CD4-positive, alpha-beta T cell treated with Interleukin-4 for 1 hour (primary cell): Measurements from ENCODE around the gene RESP18.
"Not testable (repeated sequence)": the region's sequence is repeated elsewhere in the genome, so short reads cannot be mapped to it uniquely, and the experiment has no call there.

Source experiments
- DNase-seq, 2 donors: peaks; one replicate each; pipeline ENCODE4 v3.0.0-alpha.2; 2020 to 2022

Gene RESP18

GRCh38 chr2:219325136-219325535 lies 7.4 kb downstream of the RESP18 start:
- no peak for DNase-seq

- DNase-seq = no peak
Observed at GRCh38 chr2:219323434-219323833, 9.1 kb downstream of the RESP18 start.

GRCh38 chr2:219314804-219315468 lies 17.6 kb downstream of the RESP18 start:
- no peak for DNase-seq

GRCh38 chr2:219312683-219313263 lies 19.8 kb downstream of the RESP18 start:
- not testable (repeated sequence) for DNase-seq

GRCh38 chr2:219309278-219309677 lies 23.3 kb downstream of the RESP18 start, which contains the start of gene PTPRN:
Gene PTPRN (minus strand): TSS chr2:219309401. CDS start chr2:219309332, 69 bp downstream.
- DNase-seq = no peak

- DNase-seq = peak; percentile 44 to 59
Observed at GRCh38 chr2:219308142-219309101, 24.1 kb downstream of the RESP18 start.

GRCh38 chr2:219306047-219306446 lies 26.5 kb downstream of the RESP18 start:
- no peak for DNase-seq

- no peak for DNase-seq
Observed at GRCh38 chr2:219304223-219304622, 28.3 kb downstream of the RESP18 start.

GRCh38 chr2:219302412-219302968 lies 30.1 kb downstream of the RESP18 start:
- DNase-seq = no peak

- DNase-seq = no peak
Observed at GRCh38 chr2:219300022-219300421, 32.5 kb downstream of the RESP18 start.

GRCh38 chr2:219299372-219299760 lies 33.2 kb downstream of the RESP18 start:
- no peak for DNase-seq

GRCh38 chr2:219298759-219299371 lies 33.7 kb downstream of the RESP18 start:
- peak; percentile 86 to 89 for DNase-seq

GRCh38 chr2:219297766-219298456 lies 34.6 kb downstream of the RESP18 start:
- no peak for DNase-seq

- no peak for DNase-seq
Observed at GRCh38 chr2:219296631-219297391, 35.7 kb downstream of the RESP18 start.

GRCh38 chr2:219296142-219296541 lies 36.4 kb downstream of the RESP18 start:
- no peak for DNase-seq

- peak; percentile 92 for DNase-seq
Observed at GRCh38 chr2:219294356-219295351, 37.9 kb downstream of the RESP18 start.

GRCh38 chr2:219293736-219294231 lies 38.8 kb downstream of the RESP18 start:
- DNase-seq = no peak

GRCh38 chr2:219292616-219293015 lies 39.9 kb downstream of the RESP18 start:
- no peak for DNase-seq

GRCh38 chr2:219291910-219292490 lies 40.5 kb downstream of the RESP18 start:
- DNase-seq = peak in 1 of 2 donors; percentile 6
